ENCODE measurements around the gene RAPGEF2.
"Not testable (repeated sequence)": the region's sequence is repeated elsewhere in the genome, so short reads cannot be mapped to it uniquely, and the experiment has no call there.

RAPGEF2 gene

DNA sequence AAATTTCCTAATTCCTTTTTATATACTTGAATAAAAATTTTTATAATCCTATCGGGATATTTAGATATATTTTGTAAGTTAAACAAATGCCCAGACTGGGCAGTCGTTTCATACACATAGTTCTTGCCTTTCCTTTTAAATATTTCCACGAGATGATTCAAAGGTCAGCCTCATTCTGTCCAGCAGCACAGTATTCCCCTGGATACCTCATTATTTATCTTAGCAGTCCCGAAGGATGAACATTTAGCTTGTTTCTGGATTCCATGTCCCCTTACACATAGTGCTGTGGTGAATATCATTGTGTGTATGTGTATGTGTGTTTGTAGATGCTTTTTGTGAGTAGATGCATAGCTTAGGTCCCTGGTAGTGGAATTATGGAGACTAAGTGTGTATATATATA is 38.3 kb downstream of the RAPGEF2 start:
- DNase-seq: no peak

DNA sequence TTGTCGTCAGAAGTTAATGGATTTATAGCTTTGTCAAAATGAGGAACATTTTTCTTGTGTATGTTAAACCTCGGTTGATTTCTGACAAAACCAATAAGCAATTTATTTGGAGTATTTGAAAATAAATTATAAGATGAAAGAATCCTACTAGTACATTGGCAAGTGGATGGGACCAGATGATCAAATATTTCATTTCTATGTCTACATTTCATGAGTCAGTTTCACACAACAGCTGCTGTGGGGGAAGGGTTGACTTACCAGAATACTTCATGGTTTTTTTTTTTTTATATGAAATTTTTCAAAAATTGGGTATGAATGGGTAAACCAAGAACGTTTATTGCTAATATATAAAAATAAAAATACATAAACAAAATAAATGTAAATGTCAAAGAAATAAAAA is 39.4 kb downstream of the RAPGEF2 start:
- DNase-seq: no peak

DNA sequence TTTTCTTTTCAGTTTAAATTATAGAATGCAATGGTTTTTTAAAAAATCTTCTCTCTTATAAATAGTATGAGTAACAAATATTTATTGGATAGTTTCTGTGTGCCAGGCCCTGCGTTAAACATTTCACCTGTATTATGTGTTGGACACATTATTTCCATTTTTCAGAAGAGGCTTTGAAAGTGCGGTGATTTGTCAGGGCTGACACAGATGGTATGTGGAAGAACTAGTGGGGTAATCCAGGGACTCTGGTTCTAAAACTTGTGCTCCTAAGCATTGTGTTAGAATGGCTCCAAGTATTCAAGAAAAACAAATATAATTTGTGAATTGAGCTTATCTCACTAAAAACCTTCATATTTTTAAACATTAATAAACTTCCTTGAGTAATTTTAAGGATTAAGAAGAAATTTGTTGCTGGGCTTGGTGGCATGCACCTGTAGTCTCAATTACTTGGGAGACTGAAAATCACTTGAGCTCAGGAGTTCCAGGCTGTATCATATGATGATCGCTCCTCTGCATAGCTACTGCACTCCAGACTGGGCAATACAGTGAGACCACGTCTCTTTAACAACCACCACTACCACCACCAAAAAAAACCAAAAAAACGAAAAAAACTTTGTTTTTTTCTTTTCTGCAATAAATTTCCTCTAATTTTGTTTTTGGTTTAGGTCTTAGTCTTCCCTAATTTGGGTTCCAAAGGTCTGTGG is 40.0 kb downstream of the RAPGEF2 start:
- no peak for DNase-seq

DNA sequence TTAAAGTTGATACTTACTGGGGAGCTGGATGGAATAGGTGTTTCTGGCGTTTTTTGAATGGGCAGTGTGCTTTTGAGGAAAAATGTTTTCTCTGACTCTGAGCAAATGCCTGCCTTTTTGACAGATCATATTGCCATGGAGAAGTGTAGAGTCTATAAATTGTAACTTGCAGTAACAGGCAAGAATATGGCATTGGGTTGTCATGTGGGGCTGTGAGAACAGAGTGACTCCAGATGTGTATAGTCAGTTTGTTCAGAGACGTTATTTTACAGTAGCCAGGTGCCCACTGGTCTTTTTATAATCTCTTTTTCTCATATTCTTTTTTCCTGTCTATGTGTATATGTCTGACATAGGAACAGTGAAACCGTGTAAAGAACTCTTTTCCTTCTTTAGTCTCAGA is 40.8 kb downstream of the RAPGEF2 start:
- DNase-seq: no peak

GRCh38 chr4:159144112-159144694 is 41.3 kb downstream of the RAPGEF2 start:
- no peak for DNase-seq

DNA sequence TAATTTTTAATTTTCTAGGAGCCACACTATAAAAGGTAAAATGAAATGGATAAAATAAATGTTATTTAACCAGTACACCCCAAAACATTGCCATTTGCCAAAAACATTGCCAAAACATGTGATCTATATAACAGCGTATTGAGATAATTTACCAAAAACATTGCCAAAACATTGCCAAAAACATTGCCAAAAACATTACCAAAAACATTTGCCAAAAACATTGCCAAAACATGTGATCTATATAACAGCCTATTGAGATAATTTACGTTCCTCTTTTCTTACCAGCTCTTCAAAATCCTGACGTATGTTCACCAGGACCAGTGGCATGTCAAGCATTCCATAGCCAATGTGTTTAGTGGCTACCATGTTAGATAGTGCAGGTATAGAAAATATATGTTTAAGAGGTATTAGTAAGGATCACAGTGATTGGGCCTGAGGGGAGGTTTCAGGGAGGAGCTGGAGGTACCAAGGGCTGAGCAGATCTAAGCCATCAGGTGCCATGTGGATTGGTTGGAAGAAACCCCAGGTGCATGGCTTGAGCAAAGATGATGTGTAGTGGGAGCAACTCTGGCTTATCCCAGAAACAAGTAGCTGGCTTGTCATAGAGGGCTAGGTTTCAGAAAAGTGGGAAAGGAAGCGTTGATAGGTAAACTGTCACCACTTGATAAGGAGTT is 42.6 kb downstream of the RAPGEF2 start:
- DNase-seq: no peak

- DNase-seq: no peak
These were observed 43.1 kb downstream of the RAPGEF2 start for GRCh38 chr4:159145992-159146330.

DNA sequence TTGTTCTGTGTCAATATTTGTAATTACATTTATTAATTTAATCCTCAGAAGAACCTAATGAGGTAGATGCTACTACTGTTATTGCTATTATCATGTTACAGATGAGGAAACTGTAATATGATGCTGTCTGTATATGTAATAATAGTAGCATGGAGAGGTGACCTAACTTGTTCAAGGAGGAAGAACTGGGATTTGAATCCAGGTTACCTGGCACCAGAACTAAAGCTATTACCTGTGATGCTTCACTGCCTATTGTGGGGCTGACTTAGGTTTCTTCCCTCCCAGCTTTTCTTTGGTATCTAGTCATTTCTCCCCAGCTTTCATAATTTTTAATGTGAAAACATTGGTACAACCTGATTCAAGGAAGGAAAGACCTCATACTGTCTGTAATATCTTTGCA is 43.6 kb downstream of the RAPGEF2 start:
- DNase-seq: no peak

GRCh38 chr4:159148441-159148840 is 45.6 kb downstream of the RAPGEF2 start:
- no peak for DNase-seq

- DNase-seq: no peak
These were observed 46.8 kb downstream of the RAPGEF2 start for GRCh38 chr4:159149666-159150065.

DNA sequence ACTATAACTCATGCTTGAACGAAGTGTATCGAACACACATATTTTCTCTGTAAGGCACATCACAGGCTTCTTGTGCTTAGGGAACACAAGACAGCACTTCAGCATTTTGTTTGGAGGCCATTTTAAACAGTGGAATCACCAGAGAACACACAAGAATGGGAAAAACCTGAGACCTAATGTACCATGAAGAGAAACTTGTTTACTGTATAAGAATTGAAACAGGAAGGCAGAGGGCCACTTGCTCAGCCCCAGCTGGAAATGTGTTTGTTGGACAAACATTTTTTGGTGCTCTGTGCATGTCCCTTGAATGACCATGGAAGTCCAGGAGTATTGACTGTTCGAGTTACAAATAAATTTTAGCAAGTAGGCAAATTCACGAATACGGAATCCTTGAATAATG is 47.5 kb downstream of the RAPGEF2 start:
- no peak for DNase-seq

DNA sequence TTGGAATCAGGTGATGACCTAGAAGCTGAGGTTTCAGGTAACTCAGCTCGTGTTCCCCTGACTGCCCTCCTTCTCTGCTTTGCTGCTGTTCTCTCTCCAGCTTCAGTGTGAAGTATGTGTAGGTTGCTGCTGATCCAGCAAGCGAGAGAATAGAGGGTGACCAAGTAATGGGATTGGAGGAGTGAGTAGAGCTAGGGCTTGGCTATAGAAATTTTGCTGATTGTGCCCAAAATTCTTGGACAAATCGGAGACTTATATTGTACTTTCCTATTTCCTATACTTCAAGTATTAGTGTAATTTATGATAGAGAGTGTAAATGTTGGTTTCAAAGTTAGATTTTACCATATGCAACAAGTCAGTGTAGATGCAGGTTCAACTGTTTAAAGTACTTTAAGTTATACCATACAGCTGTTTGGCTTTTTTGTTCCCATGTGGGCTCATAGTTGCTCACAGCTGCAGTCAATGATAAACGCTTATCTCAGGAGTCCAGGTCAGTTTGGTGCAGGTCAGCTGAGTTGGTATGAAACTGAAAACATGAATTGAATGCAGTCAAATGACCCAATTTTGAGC is 48.0 kb downstream of the RAPGEF2 start:
- DNase-seq: no peak

DNA sequence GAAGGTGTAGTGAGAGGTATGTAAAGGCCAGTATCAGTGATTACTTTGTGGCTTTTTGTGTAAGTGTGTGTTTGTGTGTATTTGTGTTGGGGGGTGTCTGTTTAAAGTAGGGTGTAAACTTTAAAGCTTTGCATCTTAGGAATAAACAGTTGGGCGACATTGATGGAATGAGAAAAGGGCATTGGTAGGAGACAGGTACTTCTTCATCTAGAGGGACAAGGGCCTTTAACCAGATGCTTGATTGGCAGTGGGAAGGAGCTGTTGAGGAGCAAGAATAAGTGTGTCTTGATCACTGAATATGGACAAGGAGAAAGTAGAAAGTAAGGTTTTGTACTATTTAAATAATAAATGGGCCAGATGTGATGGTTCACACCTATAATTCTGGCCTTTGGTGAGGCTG is 48.8 kb downstream of the RAPGEF2 start:
- no peak for DNase-seq

GRCh38 chr4:159152181-159152580 is 49.3 kb downstream of the RAPGEF2 start:
- DNase-seq: no peak

DNA sequence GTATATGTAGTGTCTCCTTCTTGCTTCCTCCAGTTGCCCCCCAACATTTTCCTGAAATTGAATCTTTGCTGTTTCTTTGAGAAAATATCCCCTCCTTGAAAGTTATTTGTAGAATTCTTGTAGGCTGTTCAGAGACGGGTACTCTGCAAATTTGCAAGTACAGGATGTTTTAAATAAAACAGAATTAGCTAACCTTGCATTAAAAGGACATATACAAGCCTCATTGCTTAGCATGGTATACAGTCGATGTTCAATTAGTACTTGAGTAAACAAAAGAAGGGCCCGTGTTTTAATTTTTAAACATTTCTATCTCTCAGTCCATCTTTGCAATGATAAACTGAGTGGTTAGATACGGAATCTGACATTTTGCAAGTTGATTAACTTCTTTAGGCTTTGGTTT is 50.8 kb downstream of the RAPGEF2 start:
- no peak for DNase-seq

- DNase-seq: no peak
These were observed 52.2 kb downstream of the RAPGEF2 start for GRCh38 chr4:159155119-159155518.

DNA sequence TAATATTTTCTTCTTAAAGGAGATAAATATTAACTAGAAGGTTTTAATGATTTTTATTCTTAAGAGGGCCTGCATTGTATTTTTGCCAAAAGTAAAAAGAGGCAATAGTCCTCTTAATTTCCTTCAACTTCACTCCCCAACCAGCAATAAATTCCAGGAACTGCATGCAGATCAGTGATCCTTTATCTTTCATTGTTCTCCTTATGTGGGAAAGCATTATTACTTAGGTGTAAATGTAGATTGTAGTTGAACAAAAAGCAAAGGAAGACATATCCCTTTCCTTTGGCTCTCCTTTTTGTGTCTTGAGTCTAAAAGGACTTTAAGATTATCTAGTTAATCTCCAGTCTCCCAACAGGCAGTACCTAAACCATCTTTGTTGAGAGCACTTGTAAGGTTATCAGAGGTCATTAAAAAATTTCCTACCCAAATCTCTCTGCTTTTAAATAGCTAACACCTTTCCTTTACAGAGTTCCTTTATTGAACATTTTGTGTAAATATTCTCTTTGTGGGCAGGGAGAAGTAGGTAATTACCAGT is 55.3 kb downstream of the RAPGEF2 start:
- no peak for DNase-seq

- no peak for DNase-seq
These were observed 56.1 kb downstream of the RAPGEF2 start for GRCh38 chr4:159158985-159159384.

- no peak for DNase-seq
These were observed 56.7 kb downstream of the RAPGEF2 start for GRCh38 chr4:159159611-159160010.

- no peak for DNase-seq
These were observed 57.4 kb downstream of the RAPGEF2 start for GRCh38 chr4:159160242-159160641.

DNA sequence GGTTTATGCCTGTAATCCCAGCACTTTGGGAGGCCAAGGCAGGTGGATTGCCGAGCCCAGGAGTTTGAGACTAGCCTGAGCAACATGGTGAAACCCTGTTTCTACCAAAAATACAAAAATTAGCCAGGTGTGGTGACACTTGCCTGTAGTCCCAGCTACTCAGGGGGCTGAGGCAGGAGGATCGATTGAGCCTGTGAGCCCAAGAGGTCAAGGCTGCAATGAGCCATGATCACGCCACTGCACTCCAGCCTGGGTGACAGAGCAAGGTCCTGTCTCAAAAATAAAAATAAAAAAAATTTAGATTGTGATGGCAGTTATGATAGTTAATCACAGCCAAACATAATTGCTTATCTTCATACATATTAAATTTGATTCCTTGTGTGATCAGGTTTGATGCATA is 58.6 kb downstream of the RAPGEF2 start:
- DNase-seq: not testable (repeated sequence)

DNA sequence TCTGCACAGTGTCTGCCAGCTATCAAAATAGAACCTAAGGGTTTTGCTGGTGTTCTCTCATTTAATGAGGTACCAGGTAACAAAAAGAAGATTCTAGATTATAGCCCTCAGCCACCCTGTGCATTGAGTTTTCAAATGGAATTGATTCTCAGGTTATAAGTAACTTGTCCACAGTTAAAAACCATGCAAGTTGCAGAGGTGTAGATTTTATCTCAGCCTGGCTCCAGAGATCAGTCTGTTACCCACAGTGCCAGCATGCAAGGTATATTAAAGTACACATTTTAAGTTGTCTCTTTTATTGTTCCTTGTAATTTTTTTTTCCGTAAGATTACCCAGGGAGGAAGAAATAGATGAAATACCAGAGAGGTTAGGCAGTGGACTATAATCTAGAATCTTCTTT is 59.7 kb downstream of the RAPGEF2 start:
- no peak for DNase-seq

DNA sequence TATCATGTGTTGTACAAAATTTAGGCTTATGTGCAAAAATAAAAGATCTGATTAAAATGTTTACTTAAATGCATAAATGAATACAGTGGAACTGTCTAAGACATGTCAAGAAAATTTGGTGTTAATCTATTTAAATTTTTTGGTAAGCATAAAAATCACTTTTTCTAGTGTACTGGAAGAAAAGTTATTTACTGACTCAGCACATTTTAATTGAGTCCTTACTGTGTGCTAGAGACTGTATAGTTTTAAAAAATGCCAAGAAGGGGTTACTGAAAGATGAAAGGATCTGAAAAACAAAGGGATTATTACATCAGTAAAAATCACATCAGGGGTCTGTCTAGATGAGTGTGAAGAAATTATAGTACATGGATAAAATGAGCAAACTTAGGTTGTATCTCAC is 60.6 kb downstream of the RAPGEF2 start:
- DNase-seq: no peak
